Choroid plexus epithelial cell (primary cell): Measurements from ENCODE around the gene NR1D1.
A peak's percentile ranks its signal among the peaks of the same experiment; 100 is the strongest.

Source experiments
- DNase-seq: peaks from one replicate; pipeline ENCODE4 v3.0.0-alpha.2; 2010; ENCODE audit warnings: low read depth
- H3K4me3 ChIP-seq: 2 replicates; pipeline ENCODE4 v1.5.1; 2011; ENCODE audit warnings: low read depth, mild to moderate bottlenecking, control low read depth, low read length, moderate library complexity
- TF ChIP-seq, protein P1 (sequence below): conservative IDR thresholded peaks from 2 replicates; pipeline ENCODE4 v1.5.1; 2011; ENCODE audit warnings: low read depth, mild to moderate bottlenecking, control low read depth, inconsistent platforms, low read length, moderate library complexity

The NR1D1 gene

DNA sequence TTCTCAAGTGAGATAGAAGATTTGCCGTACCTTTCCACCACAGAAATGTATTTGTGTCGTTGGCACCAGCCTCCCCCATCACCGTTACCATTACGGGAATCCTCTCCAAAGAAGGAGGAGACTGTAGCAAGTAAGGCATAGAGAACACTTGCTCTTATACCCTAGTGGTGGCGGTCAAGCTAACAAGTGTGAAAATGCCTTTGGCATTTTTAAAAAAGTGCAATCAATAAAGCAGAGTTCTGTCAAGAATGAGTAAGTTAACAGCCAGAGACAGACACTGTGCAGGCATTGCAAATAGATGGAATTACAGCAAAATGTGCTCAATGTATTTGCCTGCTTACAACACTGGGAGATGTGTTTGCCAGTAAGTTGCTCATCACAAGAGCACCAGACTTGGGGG lies 29.1 kb upstream of the NR1D1 start:
- TF ChIP-seq, protein P1, sequence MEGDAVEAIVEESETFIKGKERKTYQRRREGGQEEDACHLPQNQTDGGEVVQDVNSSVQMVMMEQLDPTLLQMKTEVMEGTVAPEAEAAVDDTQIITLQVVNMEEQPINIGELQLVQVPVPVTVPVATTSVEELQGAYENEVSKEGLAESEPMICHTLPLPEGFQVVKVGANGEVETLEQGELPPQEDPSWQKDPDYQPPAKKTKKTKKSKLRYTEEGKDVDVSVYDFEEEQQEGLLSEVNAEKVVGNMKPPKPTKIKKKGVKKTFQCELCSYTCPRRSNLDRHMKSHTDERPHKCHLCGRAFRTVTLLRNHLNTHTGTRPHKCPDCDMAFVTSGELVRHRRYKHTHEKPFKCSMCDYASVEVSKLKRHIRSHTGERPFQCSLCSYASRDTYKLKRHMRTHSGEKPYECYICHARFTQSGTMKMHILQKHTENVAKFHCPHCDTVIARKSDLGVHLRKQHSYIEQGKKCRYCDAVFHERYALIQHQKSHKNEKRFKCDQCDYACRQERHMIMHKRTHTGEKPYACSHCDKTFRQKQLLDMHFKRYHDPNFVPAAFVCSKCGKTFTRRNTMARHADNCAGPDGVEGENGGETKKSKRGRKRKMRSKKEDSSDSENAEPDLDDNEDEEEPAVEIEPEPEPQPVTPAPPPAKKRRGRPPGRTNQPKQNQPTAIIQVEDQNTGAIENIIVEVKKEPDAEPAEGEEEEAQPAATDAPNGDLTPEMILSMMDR: peak; percentile 11
- no peak overlapping the region for H3K4me3 ChIP-seq
- no peak for DNase-seq

DNA sequence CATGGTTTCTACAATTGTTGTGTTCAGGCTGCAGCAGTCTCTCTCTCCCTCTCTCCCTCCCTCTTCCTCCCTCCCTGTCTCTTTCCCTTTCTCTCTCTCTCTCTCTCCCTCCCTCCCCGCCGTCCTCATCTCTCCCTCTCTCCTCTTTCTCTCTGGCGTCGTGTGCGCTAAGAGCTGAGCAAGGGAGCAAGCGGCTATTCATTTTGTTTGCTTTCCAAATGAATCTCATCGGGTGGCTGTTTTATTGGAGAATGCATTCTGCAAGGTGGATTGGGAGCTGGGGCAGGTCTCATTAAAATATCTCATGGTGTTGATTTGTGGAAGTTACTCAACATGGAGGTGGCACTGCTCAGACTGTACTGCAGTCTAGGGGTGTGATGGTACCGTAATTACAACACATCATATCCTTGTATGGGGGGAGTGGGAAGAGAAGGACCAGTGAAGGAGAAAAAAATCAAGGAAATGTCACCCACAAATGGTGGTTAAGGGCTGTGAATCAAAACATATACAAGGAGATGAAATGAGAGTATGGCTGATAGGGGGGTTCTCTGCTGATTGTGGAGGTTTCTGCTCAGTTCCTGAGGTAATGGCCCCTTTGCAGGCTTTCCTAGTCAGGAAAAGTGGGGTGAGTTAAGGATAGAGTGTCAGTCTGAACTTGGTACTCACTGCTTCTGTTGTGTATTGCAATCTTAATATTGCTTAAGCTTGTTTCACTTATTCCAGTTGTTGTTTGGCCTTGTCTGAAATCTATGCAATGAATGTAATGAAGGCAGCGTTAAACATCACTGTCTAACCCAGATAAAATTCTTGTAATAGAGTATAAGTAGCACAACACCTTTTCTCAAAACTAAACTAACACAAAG lies 24.1 kb upstream of the NR1D1 start:
- DNase-seq: peak; percentile 51
- TF ChIP-seq, protein P1: no peak
- peak overlapping the region; percentile 97 for H3K4me3 ChIP-seq

DNA sequence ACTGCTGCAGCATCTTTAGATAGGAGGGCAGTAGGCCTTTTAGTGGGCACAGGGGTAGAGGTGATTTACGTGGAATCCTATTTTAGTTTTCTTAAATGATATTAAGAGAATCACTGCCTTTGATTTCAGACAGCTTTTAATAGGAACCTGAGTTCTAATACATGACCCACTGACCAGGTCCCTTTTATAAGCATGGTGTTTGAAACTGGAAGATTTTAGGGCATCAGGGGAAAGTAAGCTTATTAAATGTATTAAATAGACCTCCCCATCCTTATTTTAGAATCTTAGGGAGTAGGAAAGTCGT lies 23.4 kb upstream of the NR1D1 start:
- DNase-seq: no peak
- H3K4me3 ChIP-seq: peak overlapping the region; percentile 97
- TF ChIP-seq, protein P1: no peak

DNA sequence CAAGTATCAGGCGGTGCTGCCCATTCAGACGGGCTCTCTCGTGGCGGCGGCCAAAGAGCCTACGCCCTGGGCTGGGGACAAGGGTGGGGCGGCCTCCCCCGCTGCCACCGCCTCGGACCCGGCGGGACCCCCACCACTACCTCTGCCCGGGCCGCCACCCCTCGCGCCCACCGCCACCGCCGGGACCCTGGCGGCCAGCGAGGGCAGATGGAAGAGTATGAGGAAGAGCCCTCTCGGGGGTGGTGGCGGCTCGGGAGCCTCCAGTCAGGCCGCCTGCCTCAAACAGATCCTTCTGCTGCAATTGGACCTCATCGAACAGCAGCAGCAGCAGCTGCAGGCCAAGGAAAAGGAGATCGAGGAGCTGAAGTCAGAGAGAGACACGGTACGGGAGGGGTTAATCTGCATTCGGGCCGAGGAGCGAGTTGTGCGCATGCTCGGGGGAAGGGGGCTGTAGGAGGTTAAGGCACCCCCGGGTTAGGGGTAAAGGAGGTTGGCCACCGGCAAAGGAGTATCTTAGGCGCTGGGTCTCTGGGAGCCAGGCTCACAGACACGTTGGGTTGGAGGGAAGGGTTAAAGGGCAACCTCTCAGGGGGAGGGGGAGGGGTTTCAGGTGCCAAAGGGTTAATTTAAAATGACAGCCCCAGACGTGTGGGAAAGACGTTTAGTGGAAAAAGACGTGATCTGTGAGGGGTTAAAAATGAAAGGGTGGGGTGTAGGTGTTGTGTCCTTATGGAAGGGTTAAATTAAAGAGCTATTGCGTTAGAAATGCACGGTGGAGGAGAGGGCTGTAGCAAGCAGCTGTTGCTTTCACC lies 22.8 kb upstream of the NR1D1 start:
- H3K4me3 ChIP-seq: peak overlapping the region; percentile 97
- peak; percentile 60 for DNase-seq
- TF ChIP-seq, protein P1: no peak

DNA sequence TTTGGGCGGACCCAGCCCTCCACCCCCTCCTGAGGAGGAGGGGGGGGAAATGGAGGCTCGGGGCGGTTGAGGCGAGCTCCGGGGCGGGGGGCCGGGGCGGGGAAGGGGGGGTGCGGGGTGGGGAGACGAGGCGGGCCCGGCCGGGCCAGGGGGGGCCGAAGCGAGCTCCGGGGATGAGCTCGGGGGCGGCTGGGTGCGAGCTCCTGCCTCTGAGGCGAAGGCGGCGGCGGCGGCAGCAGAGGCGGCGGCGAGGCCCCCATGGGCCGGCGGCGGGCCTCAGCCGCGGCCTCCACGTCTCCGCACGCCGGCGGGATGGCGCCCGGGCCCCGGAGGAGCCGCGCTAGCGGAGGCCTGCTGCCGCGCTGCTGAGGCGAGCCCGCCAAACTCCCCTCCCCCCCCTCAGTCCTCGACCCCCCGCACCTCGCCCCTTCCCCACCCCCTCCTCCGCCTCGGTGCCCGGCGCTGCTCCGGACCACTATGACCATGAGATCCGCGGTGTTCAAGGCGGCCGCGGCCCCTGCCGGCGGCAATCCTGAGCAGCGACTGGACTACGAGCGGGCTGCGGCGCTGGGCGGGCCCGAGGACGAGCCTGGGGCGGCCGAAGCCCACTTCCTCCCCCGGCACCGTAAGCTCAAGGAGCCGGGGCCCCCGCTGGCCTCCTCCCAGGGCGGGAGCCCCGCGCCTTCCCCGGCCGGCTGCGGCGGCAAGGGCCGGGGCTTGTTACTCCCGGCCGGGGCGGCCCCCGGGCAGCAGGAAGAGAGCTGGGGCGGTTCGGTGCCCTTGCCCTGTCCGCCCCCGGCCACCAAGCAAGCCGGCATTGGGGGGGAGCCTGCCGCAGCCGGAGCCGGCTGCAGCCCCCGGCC lies 22.0 kb upstream of the NR1D1 start:
- peak overlapping the region; percentile 97 for H3K4me3 ChIP-seq
- peak; percentile 64 for DNase-seq
- TF ChIP-seq, protein P1: peak; percentile 43

DNA sequence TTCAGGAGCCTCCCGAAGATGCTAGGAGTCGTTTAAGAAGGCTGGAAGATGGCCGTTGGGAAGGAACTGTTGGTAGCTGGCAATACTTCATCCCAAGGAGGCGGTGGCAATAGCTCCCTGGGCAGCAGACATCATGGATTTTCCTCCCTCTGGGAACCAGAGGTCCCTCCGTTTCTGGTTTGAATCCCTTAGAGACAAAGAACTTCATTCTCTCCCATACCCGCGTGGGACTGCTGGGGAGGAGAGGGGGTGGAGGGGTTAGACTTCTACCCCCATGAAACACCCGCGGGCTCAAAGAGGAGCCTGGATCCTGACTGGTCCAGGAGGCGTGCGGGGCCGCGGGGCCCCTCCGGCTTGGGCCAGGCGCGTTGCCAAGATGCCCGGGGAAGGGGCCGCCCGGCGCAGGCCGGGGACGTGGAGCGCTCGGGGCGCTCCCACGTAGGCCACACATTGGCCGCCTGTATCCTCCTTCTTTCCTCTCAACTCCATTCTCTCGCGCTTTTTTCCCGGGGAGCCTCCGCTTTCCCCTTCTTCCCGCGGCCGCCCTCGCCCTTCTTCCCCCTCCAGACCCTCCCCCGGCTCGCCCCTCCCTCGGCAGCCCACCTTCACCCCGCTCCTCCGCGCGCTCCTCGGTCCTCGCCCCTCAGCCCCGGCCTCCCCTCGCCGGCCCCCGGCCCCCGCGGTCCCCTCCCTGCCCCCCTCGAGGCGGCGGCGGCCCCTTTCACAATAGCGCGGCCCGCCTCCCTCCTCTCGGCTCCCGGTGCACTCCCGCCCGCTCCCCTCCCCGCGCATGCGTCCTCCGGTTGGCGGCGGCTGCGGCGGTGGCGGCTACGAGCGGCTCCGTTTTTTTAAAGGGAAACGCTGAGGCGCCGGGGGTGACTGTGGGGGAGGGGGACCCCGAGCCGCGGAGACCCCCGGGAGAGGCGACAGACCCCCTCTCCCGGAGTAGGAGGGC lies 21.1 kb upstream of the NR1D1 start, which contains the start of gene MSL1:
Gene MSL1, plus strand, starts transcription at position 791 of the 955 bp plus-strand sequence. CDS start 642 bp downstream, outside the sequence.
- peak; percentile 82 for DNase-seq
- TF ChIP-seq, protein P1: no peak
- peak within 1 kb of the TSS; percentile 97 for H3K4me3 ChIP-seq
